ENCODE measurements around the gene TUBG2. TPM values are rescaled to one million over a fixed set of nuclear protein-coding genes. Genes with fewer than 3 reads are reported as not detected.
A peak's percentile ranks its signal among the peaks of the same experiment; 100 is the strongest.
"Not testable (repeated sequence)": the region's sequence is repeated elsewhere in the genome, so short reads cannot be mapped to it uniquely, and the experiment has no call there.

TUBG2 gene
- total RNA-seq, 1 experiment from 2014 or later = 20.4 TPM

DNA sequence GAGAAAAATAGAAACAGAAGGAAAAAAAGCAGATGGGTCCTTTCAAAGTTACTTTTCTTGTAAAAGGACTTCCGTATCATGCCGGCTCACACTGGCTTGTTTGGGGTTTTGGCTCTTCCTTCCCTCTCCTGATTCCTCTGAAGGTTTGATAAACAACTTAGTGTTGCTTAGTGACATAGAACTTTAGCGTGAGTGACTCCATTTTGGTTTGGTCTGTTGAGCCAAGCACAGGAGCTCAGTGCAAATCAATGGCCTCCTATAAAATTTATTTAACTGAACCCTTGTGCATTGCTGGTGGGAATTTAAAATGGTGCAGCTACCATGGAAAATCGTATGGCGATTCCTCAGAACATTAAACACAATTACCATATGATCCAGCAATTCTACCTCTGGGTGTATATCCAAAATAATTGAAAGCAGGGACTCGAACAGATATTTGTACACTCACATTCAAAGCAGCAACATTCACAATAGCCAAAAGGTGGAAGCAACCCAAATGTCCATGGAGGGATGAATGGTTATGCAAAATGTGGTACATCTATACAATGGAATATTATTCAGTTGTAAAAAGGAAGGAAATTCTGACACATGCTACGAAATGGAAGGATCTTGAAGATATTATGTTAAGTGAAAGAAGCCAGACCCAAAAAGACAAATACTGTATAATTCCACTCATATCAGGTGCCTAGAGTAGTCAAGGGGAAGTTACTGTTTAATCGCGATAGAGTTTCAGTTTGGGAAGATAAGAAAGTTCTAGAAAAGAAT, 1.1 kb upstream of the TUBG2 start:
- Mint-ChIP-seq H3K27ac (no peak overlapping the region), H3K36me3 (ENCODE audit: insufficient read depth in 1 of 3, low read depth in 3 of 3) (peaks cover 2 to 18% (median 17%) of the 10 kb centered on the region in 3 experiments; a peak in 6 of 7 replicates), H3K4me1 (peaks cover 17 to 26% of the 10 kb centered on the region in 2 experiments), H3K9me3 (peaks cover 0 to 6% of the 10 kb centered on the region in 2 experiments; a peak in 2 of 5 replicates), H3K27me3 (ENCODE audit: low read depth) (peaks cover 6% of the 10 kb centered on the region), H3K4me3 (peak overlapping the region; percentile 1 to 91; a peak in 4 of 5 replicates)
- Histone ChIP-seq H3K9ac (ENCODE audit: extremely low read depth, insufficient read length, low read length) (no peak overlapping the region), H3K27ac (ENCODE audit: insufficient read length, low read depth, low read length) (no peak overlapping the region), H2BK12ac (ENCODE audit: insufficient read length, low read depth, low read length) (no peak overlapping the region), H3K23ac (ENCODE audit: insufficient read length, low read depth, low read length) (no peak overlapping the region), H2AFZ (ENCODE audit: low read length) (no peak overlapping the region), H4K8ac (replicated peaks; ENCODE audit: insufficient read length, low read depth, low read length) (no peak overlapping the region), H4K5ac (ENCODE audit: insufficient read length, low read depth, low read length) (no peak overlapping the region), H2BK120ac (ENCODE audit: low read depth, low read length, poor library complexity, severe bottlenecking) (no peak overlapping the region), H2BK15ac (ENCODE audit: low read depth, low read length) (no peak overlapping the region), H3K4me2 (ENCODE audit: insufficient read depth, insufficient read length, low read length) (no peak overlapping the region), H3K79me1 (ENCODE audit: insufficient read depth, low read depth, low read length, poor library complexity, severe bottlenecking) (no peaks in the 10 kb centered on the region), H3K14ac (ENCODE audit: insufficient read depth, low read length) (no peak overlapping the region), H3T11ph (ENCODE audit: low read length) (no peak overlapping the region), H3K79me2 (ENCODE audit: insufficient read depth, low read length) (no peaks in the 10 kb centered on the region), H3K27me3 (ENCODE audit: insufficient read depth, low read length) (no peaks in the 10 kb centered on the region), H3K56ac (ENCODE audit: insufficient read length, low read depth, low read length) (no peak overlapping the region), H4K20me1 (ENCODE audit: control insufficient read depth, insufficient read depth, insufficient read length) (no peaks in the 10 kb centered on the region), H3K4me1 (ENCODE audit: insufficient read depth, low read length) (no peaks in the 10 kb centered on the region; the same call in 1 of the 2 replicates), H2BK5ac (ENCODE audit: insufficient read length, low read length) (no peak overlapping the region), H4K91ac (ENCODE audit: insufficient read length, low read depth, low read length) (no peak overlapping the region), H3K9me3 (ENCODE audit: control insufficient read depth, low read depth, low read length) (no peaks in the 10 kb centered on the region), H3K18ac (ENCODE audit: insufficient read length, low read depth, low read length) (no peak overlapping the region), H3K23me2 (ENCODE audit: insufficient read length, low read depth, low read length, poor library complexity, severe bottlenecking) (peaks cover 9% of the 10 kb centered on the region), H3K4ac (ENCODE audit: low read depth, low read length) (no peak overlapping the region), H2BK20ac (ENCODE audit: low read depth, low read length, poor library complexity, severe bottlenecking) (no peak overlapping the region), H2AK5ac (ENCODE audit: insufficient read length, low read length) (no peak overlapping the region)
- TF ChIP-seq, protein P1, sequence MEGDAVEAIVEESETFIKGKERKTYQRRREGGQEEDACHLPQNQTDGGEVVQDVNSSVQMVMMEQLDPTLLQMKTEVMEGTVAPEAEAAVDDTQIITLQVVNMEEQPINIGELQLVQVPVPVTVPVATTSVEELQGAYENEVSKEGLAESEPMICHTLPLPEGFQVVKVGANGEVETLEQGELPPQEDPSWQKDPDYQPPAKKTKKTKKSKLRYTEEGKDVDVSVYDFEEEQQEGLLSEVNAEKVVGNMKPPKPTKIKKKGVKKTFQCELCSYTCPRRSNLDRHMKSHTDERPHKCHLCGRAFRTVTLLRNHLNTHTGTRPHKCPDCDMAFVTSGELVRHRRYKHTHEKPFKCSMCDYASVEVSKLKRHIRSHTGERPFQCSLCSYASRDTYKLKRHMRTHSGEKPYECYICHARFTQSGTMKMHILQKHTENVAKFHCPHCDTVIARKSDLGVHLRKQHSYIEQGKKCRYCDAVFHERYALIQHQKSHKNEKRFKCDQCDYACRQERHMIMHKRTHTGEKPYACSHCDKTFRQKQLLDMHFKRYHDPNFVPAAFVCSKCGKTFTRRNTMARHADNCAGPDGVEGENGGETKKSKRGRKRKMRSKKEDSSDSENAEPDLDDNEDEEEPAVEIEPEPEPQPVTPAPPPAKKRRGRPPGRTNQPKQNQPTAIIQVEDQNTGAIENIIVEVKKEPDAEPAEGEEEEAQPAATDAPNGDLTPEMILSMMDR (conservative IDR thresholded peaks at IDR 0.05) = no peak
- WGBS (ENCODE audit: extremely low coverage, insufficient read length, low lambda C conversion rate) = no CpG with 5 or more reads among the region's 9 CpGs
- DNase-seq = no peak

DNA sequence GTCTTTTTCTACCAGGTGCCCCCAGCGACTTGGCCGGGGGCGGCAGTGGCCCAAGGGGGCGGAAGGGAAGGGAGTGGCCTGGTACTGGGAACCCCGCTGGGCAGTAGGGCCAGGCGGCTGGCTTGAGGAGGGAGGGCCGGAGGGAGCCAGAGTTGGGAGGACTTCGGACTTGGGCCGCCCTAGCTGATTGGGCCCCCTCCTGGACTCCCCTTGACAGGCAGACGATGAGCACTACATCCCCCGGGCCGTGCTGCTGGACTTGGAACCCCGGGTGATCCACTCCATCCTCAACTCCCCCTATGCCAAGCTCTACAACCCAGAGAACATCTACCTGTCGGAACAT, 819 bp downstream of the TUBG2 start:
- not testable (repeated sequence) for H2BK12ac ChIP-seq (ENCODE audit: insufficient read length, low read depth, low read length); H4K20me1 ChIP-seq (ENCODE audit: control insufficient read depth, insufficient read depth, insufficient read length); H3K27me3 ChIP-seq (ENCODE audit: insufficient read depth, low read length); H3K79me2 ChIP-seq (ENCODE audit: insufficient read depth, low read length); H3K9me3 ChIP-seq (ENCODE audit: control insufficient read depth, low read depth, low read length); H4K5ac ChIP-seq (ENCODE audit: insufficient read length, low read depth, low read length); H3K18ac ChIP-seq (ENCODE audit: insufficient read length, low read depth, low read length); DNase-seq; H3K27me3 Mint-ChIP-seq (ENCODE audit: low read depth); H2BK15ac ChIP-seq (ENCODE audit: low read depth, low read length); H4K8ac ChIP-seq (replicated peaks; ENCODE audit: insufficient read length, low read depth, low read length); H3K79me1 ChIP-seq (ENCODE audit: insufficient read depth, low read depth, low read length, poor library complexity, severe bottlenecking); H3K27ac ChIP-seq (ENCODE audit: insufficient read length, low read depth, low read length); H3K9ac ChIP-seq (ENCODE audit: extremely low read depth, insufficient read length, low read length); H3K56ac ChIP-seq (ENCODE audit: insufficient read length, low read depth, low read length); H2BK120ac ChIP-seq (ENCODE audit: low read depth, low read length, poor library complexity, severe bottlenecking); H4K91ac ChIP-seq (ENCODE audit: insufficient read length, low read depth, low read length); H3T11ph ChIP-seq (ENCODE audit: low read length); H2BK5ac ChIP-seq (ENCODE audit: insufficient read length, low read length); H3K4ac ChIP-seq (ENCODE audit: low read depth, low read length); H3K14ac ChIP-seq (ENCODE audit: insufficient read depth, low read length); H3K23me2 ChIP-seq (ENCODE audit: insufficient read length, low read depth, low read length, poor library complexity, severe bottlenecking); H3K9me3 Mint-ChIP-seq; H3K23ac ChIP-seq (ENCODE audit: insufficient read length, low read depth, low read length); H2BK20ac ChIP-seq (ENCODE audit: low read depth, low read length, poor library complexity, severe bottlenecking); H3K4me1 ChIP-seq (ENCODE audit: insufficient read depth, low read length); H2AK5ac ChIP-seq (ENCODE audit: insufficient read length, low read length); H2AFZ ChIP-seq (ENCODE audit: low read length)
- Mint-ChIP-seq H3K4me3 (peak overlapping the region; percentile 87 to 91), H3K27ac (peak overlapping the region in 2 of 3 experiments; percentile 80 to 97; a peak in 2 of 7 replicates), H3K4me1 (peaks cover 7 to 14% of the 10 kb centered on the region in 2 experiments), H3K36me3 (ENCODE audit: insufficient read depth in 1 of 3, low read depth in 3 of 3) (peaks cover 2 to 28% (median 24%) of the 10 kb centered on the region in 3 experiments; a peak in 6 of 7 replicates)
- peak overlapping the region; percentile 66 for H3K4me2 ChIP-seq (ENCODE audit: insufficient read depth, insufficient read length, low read length)
- WGBS (ENCODE audit: extremely low coverage, insufficient read length, low lambda C conversion rate) = no CpG with 5 or more reads among the region's 14 CpGs

Data from H9 (cell line).